Endometrium (tissue), 2 donors: ENCODE results near the gene SH3TC1.

ENCODE experiments used
- FAIRE-seq: peaks from 2 replicates; lab custom pipeline; 2012; peaks lifted over from hg19 to GRCh38; lab: Jason Lieb, UNC
- donor health status: control.
- donor health status: control.

SH3TC1 gene

GRCh38 chr4:8231551-8232049 is 32.5 kb downstream of the SH3TC1 start:
- no peak for FAIRE-seq

GRCh38 chr4:8232748-8233147 is 33.7 kb downstream of the SH3TC1 start:
- no peak for FAIRE-seq

- FAIRE-seq, result no peak
Measured at GRCh38 chr4:8233672-8234484, 34.8 kb downstream of the SH3TC1 start.

- no peak for FAIRE-seq
Measured at GRCh38 chr4:8234715-8235114, 35.6 kb downstream of the SH3TC1 start.

- no peak for FAIRE-seq
Measured at GRCh38 chr4:8235224-8235623, 36.1 kb downstream of the SH3TC1 start.

- no peak for FAIRE-seq
Measured at GRCh38 chr4:8235686-8236085, 36.6 kb downstream of the SH3TC1 start.

- no peak for FAIRE-seq
Measured at GRCh38 chr4:8236106-8236919, 37.2 kb downstream of the SH3TC1 start.

GRCh38 chr4:8236920-8237195 is 37.8 kb downstream of the SH3TC1 start:
- no peak for FAIRE-seq

- no peak for FAIRE-seq
Measured at GRCh38 chr4:8237256-8237989, 38.3 kb downstream of the SH3TC1 start.

GRCh38 chr4:8238036-8238511 is 39.0 kb downstream of the SH3TC1 start:
- no peak for FAIRE-seq

GRCh38 chr4:8238515-8239053 is 39.5 kb downstream of the SH3TC1 start:
- no peak for FAIRE-seq

GRCh38 chr4:8239226-8239625 is 40.1 kb downstream of the SH3TC1 start:
- no peak for FAIRE-seq

GRCh38 chr4:8239661-8240060 is 40.6 kb downstream of the SH3TC1 start:
- FAIRE-seq, result no peak

GRCh38 chr4:8240211-8241041 is 41.3 kb downstream of the SH3TC1 start:
- no peak for FAIRE-seq

GRCh38 chr4:8241211-8241779 is 42.2 kb downstream of the SH3TC1 start:
- FAIRE-seq, result no peak

GRCh38 chr4:8241895-8242696 is 43.0 kb downstream of the SH3TC1 start:
- FAIRE-seq, result peak; percentile 58

- no peak for FAIRE-seq
Measured at GRCh38 chr4:8242782-8243560, 43.9 kb downstream of the SH3TC1 start.

GRCh38 chr4:8244001-8244757 is 45.1 kb downstream of the SH3TC1 start:
- FAIRE-seq, result no peak
